HG03442 (cell line): ENCODE results near the gene C9orf40.

Experiments
- ATAC-seq: cut with Tn5 transposase; IDR thresholded peaks from one replicate; pipeline ENCODE4 v1.9.1; 2021; ENCODE audit warnings: mild to moderate bottlenecking, moderate library complexity; ENCODE audit not compliant: unreplicated experiment

C9orf40 gene

GRCh38 chr9:74942801-74943200 lies 9.9 kb downstream of the C9orf40 start:
- ATAC-seq: no peak

DNA sequence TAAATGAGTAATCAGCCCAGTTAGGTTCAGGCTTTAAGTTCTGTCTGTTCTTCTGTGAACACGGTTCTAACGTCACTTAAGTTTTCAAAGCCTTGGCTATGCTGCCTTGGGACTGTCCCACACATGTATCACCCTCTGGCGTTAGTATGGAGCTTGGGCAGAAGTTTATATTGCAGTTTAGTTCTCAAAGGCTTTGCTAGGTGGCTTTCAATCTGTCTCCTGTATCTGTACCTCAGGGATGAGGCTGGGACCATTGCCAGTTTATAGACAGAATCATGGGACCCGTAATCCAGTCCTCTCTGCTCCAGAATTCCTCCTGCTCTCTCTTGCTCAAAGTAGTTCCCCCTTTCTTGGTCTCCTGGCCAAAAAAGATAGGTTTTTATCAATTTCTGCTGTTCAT lies 12.1 kb downstream of the C9orf40 start:
- no peak for ATAC-seq

GRCh38 chr9:74935008-74935407 lies 17.7 kb downstream of the C9orf40 start:
- ATAC-seq: no peak

GRCh38 chr9:74921737-74922136 lies 31.0 kb downstream of the C9orf40 start:
- no peak for ATAC-seq

DNA sequence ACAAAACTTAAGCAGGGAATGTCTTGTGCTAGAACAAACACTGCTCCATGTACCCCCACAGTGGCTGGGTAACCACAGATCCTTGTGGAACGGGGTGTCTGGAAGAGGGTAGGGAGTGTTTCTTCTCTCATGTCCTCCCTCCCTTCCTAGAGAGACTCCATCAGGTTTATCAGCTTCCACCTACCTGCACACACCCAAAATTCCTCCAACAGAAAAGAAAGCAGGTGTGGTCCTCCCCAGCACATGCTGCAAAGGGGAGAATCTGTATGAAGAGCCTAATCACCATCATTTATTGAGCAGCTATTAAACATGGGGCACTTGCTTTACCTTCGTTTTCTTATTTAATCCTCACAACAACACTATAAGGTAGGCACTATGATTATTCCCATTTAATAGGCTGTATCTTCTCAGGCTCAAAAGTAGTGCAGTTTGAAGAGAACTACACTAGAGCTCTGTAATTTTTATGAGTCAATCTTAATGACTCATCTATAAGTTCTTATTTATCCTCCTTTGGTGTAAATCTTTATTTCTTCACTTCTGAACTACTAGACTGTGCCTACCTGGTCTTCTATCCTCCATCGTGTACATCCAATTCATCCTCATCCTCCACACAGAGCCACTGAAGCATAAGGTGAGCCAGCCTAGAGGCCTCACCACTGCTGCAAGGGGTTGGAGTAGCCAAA lies 31.6 kb downstream of the C9orf40 start:
- no peak for ATAC-seq

DNA sequence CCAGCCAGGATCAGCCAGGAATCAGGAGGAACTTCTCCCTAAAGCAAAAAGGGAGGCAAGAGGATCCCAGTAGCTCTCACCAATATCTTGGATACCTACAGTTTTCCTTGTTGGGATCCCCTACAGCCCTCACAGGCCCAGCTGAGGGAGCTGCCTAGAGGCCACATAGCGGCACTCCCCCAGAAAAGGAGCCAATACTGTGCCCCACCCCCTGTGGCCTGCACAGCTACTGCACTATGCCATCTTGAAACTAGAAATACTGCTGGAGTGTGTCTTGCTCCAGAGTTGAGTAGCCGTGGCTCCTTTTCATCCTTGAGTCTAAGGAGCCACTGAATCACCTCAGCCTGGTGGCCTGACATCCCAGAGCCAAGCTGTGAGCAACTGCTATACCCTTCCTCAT lies 42.7 kb downstream of the C9orf40 start:
- ATAC-seq: no peak

DNA sequence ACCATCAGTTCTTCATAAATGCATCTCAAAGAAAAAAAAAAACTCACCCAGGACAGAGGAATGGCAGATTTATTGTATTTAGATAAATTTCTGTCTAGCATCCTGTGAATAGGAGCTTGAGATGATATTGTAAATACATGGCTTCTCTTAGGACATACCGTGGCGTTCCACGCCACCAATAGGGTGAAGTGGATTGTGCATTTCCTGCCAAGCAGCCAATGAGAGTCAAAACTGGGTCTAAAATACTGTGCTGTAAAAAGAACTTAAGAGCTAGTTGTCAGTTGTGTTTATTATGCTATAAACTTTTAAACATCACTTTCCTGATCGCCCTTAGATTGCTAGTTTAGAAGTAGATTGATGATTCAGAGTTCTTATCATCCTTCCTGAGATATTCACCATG lies 44.0 kb downstream of the C9orf40 start:
- no peak for ATAC-seq

DNA sequence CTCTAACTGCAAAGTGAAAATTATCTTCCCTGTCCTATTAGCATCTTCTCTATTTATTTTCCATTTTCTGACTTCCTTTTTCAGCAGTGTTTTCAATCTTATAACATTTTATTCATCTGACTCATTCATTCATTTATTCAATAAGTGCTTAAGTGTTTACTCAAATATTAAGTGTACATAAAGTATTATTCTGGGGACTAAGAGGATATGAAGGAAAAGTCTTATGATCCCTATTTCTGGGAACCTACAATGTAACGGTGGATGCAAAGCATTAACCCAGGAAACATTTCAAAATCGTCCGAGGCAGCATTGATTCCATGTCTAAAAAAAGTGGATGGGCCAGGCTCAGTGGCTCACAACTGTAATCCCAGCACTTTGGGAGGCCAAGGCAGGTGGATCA lies 45.6 kb downstream of the C9orf40 start:
- no peak for ATAC-seq

GRCh38 chr9:74901001-74901400 lies 51.7 kb downstream of the C9orf40 start:
- ATAC-seq: no peak
